HG02870 (cell line): Measurements from ENCODE around the gene CACNG7.

Experiments
- ATAC-seq: cut with Tn5 transposase; IDR thresholded peaks from one replicate; pipeline ENCODE4 v1.9.1; 2021; ENCODE audit warnings: mild to moderate bottlenecking, moderate library complexity; ENCODE audit not compliant: unreplicated experiment

The CACNG7 gene

GRCh38 chr19:53877361-53877766 is 31.7 kb upstream of the CACNG7 start:
- ATAC-seq, result no peak

- no peak for ATAC-seq
Observed at GRCh38 chr19:53878776-53879139, 30.3 kb upstream of the CACNG7 start.

- peak; percentile 53 for ATAC-seq
Observed at GRCh38 chr19:53879140-53880081, 29.7 kb upstream of the CACNG7 start.

- ATAC-seq, result no peak
Observed at GRCh38 chr19:53880711-53881481, 28.2 kb upstream of the CACNG7 start.

- ATAC-seq, result no peak
Observed at GRCh38 chr19:53881482-53882390, 27.3 kb upstream of the CACNG7 start, which contains the start of gene PRKCG. TSS of gene PRKCG (plus strand) at chr19:53882197. CDS start at chr19:53882495, 298 bp downstream.

GRCh38 chr19:53882391-53883050 is 26.6 kb upstream of the CACNG7 start:
- no peak for ATAC-seq

GRCh38 chr19:53883231-53883661 is 25.8 kb upstream of the CACNG7 start:
- ATAC-seq, result no peak

GRCh38 chr19:53883741-53884140 is 25.3 kb upstream of the CACNG7 start:
- no peak for ATAC-seq

- no peak for ATAC-seq
Observed at GRCh38 chr19:53884256-53884655, 24.8 kb upstream of the CACNG7 start.

GRCh38 chr19:53885036-53885435 is 24.0 kb upstream of the CACNG7 start:
- no peak for ATAC-seq

- ATAC-seq, result no peak
Observed at GRCh38 chr19:53892301-53892980, 16.6 kb upstream of the CACNG7 start.

- no peak for ATAC-seq
Observed at GRCh38 chr19:53892981-53893325, 16.1 kb upstream of the CACNG7 start.

GRCh38 chr19:53894707-53895106 is 14.4 kb upstream of the CACNG7 start:
- ATAC-seq, result no peak

- no peak for ATAC-seq
Observed at GRCh38 chr19:53896682-53897081, 12.4 kb upstream of the CACNG7 start.

GRCh38 chr19:53897459-53897858 is 11.6 kb upstream of the CACNG7 start:
- ATAC-seq, result no peak

- no peak for ATAC-seq
Observed at GRCh38 chr19:53898166-53898565, 10.9 kb upstream of the CACNG7 start.

- ATAC-seq, result no peak
Observed at GRCh38 chr19:53898636-53899341, 10.3 kb upstream of the CACNG7 start.

GRCh38 chr19:53900191-53900860 is 8.8 kb upstream of the CACNG7 start:
- no peak for ATAC-seq
